ENCODE data around the gene CRACR2A.

Gene CRACR2A

DNA sequence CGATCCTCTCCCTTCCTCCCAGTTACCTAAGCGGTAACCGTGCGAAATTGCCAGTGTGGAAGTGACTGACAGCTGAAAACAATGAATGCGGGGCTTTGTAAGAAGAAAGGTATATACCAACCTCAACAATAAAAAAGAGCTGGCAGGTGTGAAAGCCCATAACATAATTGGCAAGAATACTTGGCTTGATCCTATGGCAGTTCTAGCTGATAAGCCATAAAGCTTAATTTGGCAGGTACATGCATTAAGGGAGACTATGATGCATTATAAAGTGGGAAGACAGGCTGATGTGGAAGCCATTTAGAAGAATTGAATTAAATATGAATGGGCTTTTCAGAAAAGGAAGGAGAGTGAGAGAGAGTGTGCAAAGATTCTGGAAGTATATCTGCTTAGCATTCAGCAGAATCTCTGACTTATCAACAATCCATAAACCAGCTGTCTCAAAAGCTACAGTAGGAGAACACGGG lies 71.3 kb downstream of the CRACR2A start:
- no peak for DNase-seq

GRCh38 chr12:3680919-3681594 lies 71.9 kb downstream of the CRACR2A start:
- no peak for DNase-seq

DNA sequence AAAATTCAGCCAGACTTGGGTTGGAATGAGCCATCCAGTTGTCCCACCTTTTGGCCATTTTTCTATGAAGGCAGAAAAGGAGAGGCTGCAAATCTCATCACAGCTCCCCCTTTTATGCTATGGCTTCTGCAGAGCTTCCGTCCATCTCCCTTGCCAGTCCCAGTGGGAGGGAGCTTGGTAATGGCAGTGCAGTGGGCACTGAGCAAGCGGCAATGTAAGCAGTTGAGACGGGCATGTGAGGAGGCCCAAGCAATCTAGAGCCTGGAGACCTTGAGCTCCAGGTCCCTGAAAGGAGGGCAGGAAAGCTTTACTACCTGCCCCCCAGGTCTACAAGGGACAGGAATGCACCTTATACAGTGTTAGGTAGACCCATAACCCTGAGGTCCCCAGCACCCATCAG lies 73.1 kb downstream of the CRACR2A start:
- no peak for DNase-seq

GRCh38 chr12:3677609-3678008 lies 75.3 kb downstream of the CRACR2A start:
- no peak for DNase-seq

- DNase-seq = no peak
Measured at GRCh38 chr12:3673981-3674708, 78.8 kb downstream of the CRACR2A start.

DNA sequence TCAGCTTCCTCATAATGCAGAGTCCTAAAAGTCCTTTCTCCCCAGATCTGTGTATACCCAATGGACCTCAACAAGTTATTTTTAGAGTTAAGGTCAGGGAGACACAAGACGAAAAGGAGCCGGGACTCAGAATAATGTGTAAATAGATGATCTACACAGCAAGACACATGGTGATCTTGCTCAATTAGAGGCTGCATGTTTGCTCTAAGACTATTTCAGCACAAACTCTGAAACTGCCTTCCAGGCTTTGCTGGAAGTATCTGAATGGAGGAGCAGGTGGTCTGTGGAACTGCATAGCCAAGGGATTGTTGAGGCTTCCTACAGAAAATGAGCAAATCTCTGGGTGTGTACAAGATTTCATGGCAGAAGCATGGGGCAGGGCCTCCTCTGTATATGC lies 80.8 kb downstream of the CRACR2A start:
- DNase-seq = no peak

GRCh38 chr12:3671330-3672112 lies 81.4 kb downstream of the CRACR2A start:
- DNase-seq = no peak

GRCh38 chr12:3670083-3670620 lies 82.8 kb downstream of the CRACR2A start:
- DNase-seq = no peak

GRCh38 chr12:3669594-3669993 lies 83.3 kb downstream of the CRACR2A start:
- DNase-seq = no peak

DNA sequence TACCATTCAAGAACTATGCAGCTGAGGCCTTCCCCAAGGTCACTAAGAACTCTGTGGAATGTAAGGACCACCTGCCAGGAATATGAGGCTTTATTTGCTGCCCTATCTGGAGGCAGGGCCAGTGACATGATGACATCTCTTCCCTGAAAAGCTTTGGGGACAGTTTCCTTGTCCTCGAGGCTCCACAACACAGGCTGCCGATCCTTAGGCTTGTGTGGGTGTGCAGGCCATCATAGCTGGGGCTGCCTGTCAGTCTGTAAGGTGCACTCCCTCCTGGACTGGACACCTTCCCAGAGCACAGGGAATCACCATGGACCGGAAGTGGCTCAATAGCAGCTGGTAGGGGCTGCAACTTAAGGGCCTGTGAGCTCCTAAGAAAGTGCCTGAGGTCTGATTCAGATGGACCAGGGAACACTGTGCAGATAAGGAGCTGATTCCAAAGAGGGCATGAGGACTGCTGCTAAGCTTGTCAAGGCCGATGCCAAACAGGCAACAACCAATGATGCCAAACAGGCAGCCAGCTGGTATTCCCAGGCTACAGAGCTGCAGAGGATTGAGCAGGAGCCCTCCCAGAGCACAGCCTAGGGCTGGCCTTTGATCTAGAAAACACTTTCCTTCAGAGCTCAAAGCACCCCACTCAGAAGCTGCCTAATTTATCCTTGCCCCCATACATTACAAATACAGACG lies 84.3 kb downstream of the CRACR2A start:
- DNase-seq = no peak

- DNase-seq = no peak
Measured at GRCh38 chr12:3667485-3667884, 85.4 kb downstream of the CRACR2A start.

GRCh38 chr12:3666441-3666840 lies 86.5 kb downstream of the CRACR2A start:
- no peak for DNase-seq

DNA sequence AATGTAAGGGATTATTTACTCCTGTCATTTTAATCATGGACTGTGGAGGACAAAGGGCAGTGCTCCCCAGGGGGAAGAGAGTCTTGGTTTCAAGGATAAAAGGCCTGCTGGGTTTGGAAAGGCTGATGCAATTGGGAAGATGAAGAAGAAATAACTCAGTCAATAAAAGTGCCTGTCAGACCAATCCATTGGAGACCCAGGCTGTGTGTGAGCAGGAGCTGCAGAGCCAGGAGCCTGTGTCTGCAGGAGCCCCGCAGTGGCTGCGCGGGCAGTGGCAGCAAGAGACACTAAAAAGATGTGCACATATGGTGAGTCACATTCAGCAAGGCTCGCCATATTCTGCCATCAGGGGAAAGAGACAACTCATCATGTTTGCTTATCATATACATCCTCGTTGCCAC lies 90.4 kb downstream of the CRACR2A start:
- no peak for DNase-seq

DNA sequence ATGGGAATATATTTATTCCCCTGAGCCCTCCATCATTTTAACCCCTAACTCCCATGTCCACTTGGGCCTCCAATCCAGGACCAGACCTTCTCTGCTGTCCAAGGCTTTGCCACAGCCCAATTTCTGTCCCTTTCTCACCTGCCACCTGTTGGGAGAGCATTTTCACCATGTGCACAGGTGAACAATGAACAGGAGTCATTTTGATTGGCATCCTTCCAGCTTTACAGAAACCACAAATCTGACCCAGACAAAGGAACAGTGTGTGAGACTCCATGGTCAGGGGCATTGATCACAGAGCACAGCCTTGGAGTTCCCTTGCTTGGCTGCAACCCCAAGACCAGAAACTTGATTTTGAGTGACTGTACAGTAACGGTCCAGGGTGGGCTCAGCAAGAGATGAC lies 91.9 kb downstream of the CRACR2A start:
- DNase-seq = no peak

DNA sequence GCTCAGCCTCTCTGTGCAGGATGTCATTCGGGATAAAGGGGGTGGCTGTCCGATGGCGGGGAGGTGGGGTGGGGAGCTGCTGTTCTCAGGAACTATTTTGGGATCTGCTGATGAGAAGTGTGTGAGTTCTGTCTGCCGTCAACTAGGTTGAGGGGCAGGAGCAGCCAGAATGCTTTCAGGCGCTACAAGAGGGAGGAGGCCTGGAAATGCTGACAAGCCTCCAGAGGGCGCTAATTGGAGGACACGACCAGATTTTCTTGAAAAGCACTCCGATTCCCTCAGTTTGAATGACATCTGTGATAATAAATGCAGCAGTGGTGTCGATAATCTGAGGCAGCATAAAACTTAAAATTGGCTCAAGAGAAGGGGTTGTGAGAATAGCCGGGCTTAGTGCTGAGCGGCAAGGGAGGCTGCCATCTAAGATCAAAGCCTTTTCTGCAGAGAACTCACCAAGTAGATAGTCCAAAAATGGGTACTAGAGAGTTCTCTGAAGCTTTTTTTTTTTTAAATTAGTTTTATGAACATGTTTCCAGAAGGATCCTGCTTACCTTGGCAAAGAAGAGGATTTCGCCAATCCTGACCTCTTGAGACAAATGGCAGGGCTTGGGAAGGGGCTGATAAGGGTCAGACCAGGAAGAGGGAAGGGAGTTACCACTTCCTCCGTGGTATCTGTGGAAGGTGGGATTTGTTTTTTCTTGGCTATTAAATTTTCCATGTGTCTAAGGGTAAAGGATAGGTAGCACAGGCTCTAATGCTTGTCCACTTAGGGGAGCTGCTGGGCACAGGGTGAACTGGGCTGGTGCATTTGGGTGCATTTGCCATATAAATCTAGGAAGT lies 94.4 kb downstream of the CRACR2A start:
- peak; percentile 11 for DNase-seq

GRCh38 chr12:3656946-3657622 lies 95.8 kb downstream of the CRACR2A start:
- no peak for DNase-seq

GRCh38 chr12:3655328-3655900 lies 97.5 kb downstream of the CRACR2A start:
- DNase-seq = no peak

- DNase-seq = no peak
Measured at GRCh38 chr12:3651585-3652424, 101.1 kb downstream of the CRACR2A start.

- DNase-seq = no peak
Measured at GRCh38 chr12:3647504-3647903, 105.4 kb downstream of the CRACR2A start.

Data from T-helper 9 cell (primary cell).